GM18858 (cell line): ENCODE data around the gene C15orf40.
"Not testable (repeated sequence)": the region's sequence is repeated elsewhere in the genome, so short reads cannot be mapped to it uniquely, and the experiment has no call there.

Experiments
- ATAC-seq: cut with Tn5 transposase; IDR thresholded peaks from one replicate; pipeline ENCODE4 v1.9.1; 2021; ENCODE audit not compliant: unreplicated experiment

Gene C15orf40

GRCh38 chr15:83011271-83012075 is at the start of gene C15orf40:
TSS of gene C15orf40 (minus strand) at chr15:83011639. CDS start at chr15:83011607, 32 bp downstream.
- ATAC-seq, result peak; percentile 82

- ATAC-seq, result no peak
These were observed 46.4 kb upstream of the C15orf40 start for GRCh38 chr15:83057696-83058376.

GRCh38 chr15:83057002-83057401 is 45.6 kb upstream of the C15orf40 start:
- no peak for ATAC-seq

- no peak for ATAC-seq
These were observed 41.7 kb upstream of the C15orf40 start for GRCh38 chr15:83053151-83053550.

GRCh38 chr15:83046558-83047127 is 35.2 kb upstream of the C15orf40 start:
- no peak for ATAC-seq

- no peak for ATAC-seq
These were observed 32.7 kb upstream of the C15orf40 start for GRCh38 chr15:83044156-83044555.

GRCh38 chr15:83039206-83039605 is 27.8 kb upstream of the C15orf40 start:
- no peak for ATAC-seq

GRCh38 chr15:83036253-83036652 is 24.8 kb upstream of the C15orf40 start:
- ATAC-seq, result no peak

- ATAC-seq, result not testable (repeated sequence)
These were observed 19.8 kb upstream of the C15orf40 start for GRCh38 chr15:83031234-83031633.

- no peak for ATAC-seq
These were observed 18.6 kb upstream of the C15orf40 start for GRCh38 chr15:83030021-83030420.

GRCh38 chr15:83018436-83018835 is 7.0 kb upstream of the C15orf40 start:
- ATAC-seq, result no peak

- ATAC-seq, result no peak
These were observed 5.5 kb upstream of the C15orf40 start for GRCh38 chr15:83016906-83017305.

- ATAC-seq, result no peak
These were observed 3.9 kb upstream of the C15orf40 start for GRCh38 chr15:83015361-83015760.

- no peak for ATAC-seq
These were observed 2.8 kb upstream of the C15orf40 start for GRCh38 chr15:83014205-83014653.

- ATAC-seq, result no peak
These were observed 1.2 kb upstream of the C15orf40 start for GRCh38 chr15:83012636-83013035.

GRCh38 chr15:83012076-83012426 is 612 bp upstream of the C15orf40 start:
- no peak for ATAC-seq

- ATAC-seq, result peak; percentile 45
These were observed 649 bp downstream of the C15orf40 start for GRCh38 chr15:83010709-83011270.

- ATAC-seq, result not testable (repeated sequence)
These were observed 10.8 kb downstream of the C15orf40 start for GRCh38 chr15:83000672-83001031.

- no peak for ATAC-seq
These were observed 11.4 kb downstream of the C15orf40 start for GRCh38 chr15:82999905-83000671.

GRCh38 chr15:82999426-82999825 is 12.0 kb downstream of the C15orf40 start:
- no peak for ATAC-seq

GRCh38 chr15:82995938-82996337 is 15.5 kb downstream of the C15orf40 start:
- no peak for ATAC-seq
